Brain microvascular endothelial cell (primary cell): ENCODE measurements around the gene NRP2.

Experiments used
- DNase-seq: peaks from one replicate; pipeline ENCODE4 v3.0.0-alpha.2; 2020
- H3K27ac ChIP-seq: fragments of 250-450 bp; sonication (Bioruptor Pico); 2 replicates; pipeline ENCODE4 v1.5.1; 2020; ENCODE audit warnings: mild to moderate bottlenecking, moderate library complexity
- H3K27me3 ChIP-seq: fragments of 250-450 bp; sonication (Bioruptor Pico); replicated peaks from 2 replicates; pipeline ENCODE4 v1.5.1; 2020; ENCODE audit warnings: mild to moderate bottlenecking
- H3K36me3 ChIP-seq: fragments of 250-450 bp; sonication (Bioruptor Pico); replicated peaks from 2 replicates; pipeline ENCODE4 v1.5.1; 2020; ENCODE audit warnings: mild to moderate bottlenecking
- H3K4me3 ChIP-seq: 2 replicates; pipeline ENCODE4 v1.5.1; 2011; ENCODE audit warnings: low read depth, mild to moderate bottlenecking, control low read depth, low read length, moderate library complexity
- CTCF ChIP-seq: IDR thresholded peaks from 2 replicates; pipeline ENCODE4 v1.5.1; 2011; ENCODE audit warnings: low read depth, mild to moderate bottlenecking, moderate library complexity, low read length, control low read depth, inconsistent platforms; ENCODE audit errors: missing control alignments
- in situ Hi-C: cut with HindIII; loops from 2 replicates; pipeline ENCODE4 v1.10.0; 2017; ENCODE audit warnings: low sequenced_read_pairs, low pct_ligation_motif_present

Gene NRP2

DNA sequence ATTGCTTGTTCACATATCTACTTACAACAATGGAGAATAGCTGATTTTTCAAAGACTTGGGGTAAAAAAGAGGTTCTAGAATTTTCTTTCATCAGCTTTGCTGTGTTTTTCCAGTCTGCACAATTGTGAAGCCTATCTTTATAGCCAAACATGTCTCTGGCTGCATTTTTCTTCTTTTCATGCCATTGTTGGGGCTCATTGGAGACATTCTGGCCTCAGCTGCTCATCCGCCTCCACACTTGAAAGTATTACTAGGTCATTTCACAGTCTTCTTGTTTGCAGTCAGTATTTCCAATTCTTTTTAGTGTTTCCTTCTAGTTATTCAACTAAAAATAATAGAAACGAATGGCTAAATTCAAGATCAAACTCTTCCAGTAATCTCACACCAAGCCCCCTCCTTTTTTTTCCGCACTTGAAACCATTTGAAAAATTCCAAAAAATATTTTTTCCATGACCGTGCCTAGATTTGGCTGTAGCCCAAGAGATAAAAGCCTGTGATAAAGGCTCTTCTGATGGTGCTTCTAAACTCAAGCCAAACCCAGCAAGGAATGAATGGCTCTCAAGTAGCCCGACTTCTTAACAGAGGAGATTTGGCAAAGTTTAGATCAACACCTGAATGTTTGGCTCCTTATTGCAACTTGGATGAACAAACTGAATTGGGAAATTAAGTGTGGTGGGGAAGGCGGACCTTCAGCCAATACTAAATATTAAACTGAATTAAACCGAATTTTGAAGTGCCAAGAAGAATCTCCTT, 103.4 kb downstream of the NRP2 start:
- TF ChIP-seq CTCF, result no peak
- Histone ChIP-seq H3K36me3 (no peaks in the 10 kb centered on the region), H3K27me3 (no peaks in the 10 kb centered on the region), H3K4me3 (no peak overlapping the region), H3K27ac (no peak overlapping the region)
- DNase-seq, result peak; percentile 17
- in situ Hi-C loops, result no loop called here

DNA sequence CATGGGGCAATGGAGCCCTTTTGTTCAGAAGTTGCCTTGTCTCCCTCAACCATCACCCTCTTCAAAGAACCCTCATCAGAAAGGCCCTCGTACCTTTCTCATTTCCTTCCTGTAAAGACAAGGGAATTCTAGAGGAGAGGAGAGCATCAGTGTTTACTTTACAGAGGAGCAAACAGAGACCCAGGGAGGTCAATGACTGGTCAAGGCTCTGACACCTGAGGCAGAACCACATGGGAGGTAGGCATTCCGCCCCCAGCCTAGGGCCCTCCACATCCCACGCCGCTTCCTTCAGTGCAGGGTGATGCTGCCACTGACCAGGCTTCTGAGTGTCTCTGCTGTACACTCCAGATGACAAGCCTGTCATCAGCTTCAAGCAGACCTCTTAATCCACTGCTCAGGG, 104.7 kb downstream of the NRP2 start:
- DNase-seq, result no peak
- in situ Hi-C loops, result no loop called here
- TF ChIP-seq CTCF, result no peak

GRCh38 chr2:205787761-205788160, 105.5 kb downstream of the NRP2 start:
- Histone ChIP-seq H3K27me3 (no peaks in the 10 kb centered on the region), H3K4me3 (no peak overlapping the region), H3K36me3 (no peaks in the 10 kb centered on the region), H3K27ac (no peak overlapping the region)
- no peak for TF ChIP-seq CTCF
- in situ Hi-C loops, result no loop called here
- no peak for DNase-seq

More for the DNA sequence above, 104.7 kb downstream of the NRP2 start:
- Histone ChIP-seq H3K27ac (no peak overlapping the region), H3K27me3 (no peaks in the 10 kb centered on the region), H3K4me3 (no peak overlapping the region), H3K36me3 (no peaks in the 10 kb centered on the region)

DNA sequence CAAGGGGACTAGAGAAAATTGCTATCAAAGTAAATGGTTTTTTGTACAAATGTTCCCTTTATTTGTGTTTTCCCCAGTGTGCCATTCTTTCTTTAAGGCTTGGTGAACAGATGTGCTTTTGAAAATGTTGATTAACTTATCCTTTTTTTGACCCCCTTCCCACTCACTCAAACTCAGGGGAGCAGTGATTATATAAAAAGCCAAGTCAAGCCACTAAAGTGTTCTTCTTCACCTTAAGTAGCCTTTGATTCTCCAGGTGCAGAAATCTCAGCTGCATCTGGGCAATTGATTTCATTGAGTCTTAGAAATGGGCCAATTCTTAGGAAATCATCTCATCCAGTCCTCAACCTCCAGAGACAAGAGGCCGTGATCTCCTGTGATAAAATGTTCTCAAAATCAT, 107.6 kb downstream of the NRP2 start:
- TF ChIP-seq CTCF, result no peak
- H3K27me3 ChIP-seq, result no peaks in the 10 kb centered on the region
- DNase-seq, result no peak
- no peak overlapping the region for H3K27ac ChIP-seq
- in situ Hi-C loops, result no loop called here
- no peak overlapping the region for H3K4me3 ChIP-seq
- peaks cover under 1% of the 10 kb centered on the region for H3K36me3 ChIP-seq

DNA sequence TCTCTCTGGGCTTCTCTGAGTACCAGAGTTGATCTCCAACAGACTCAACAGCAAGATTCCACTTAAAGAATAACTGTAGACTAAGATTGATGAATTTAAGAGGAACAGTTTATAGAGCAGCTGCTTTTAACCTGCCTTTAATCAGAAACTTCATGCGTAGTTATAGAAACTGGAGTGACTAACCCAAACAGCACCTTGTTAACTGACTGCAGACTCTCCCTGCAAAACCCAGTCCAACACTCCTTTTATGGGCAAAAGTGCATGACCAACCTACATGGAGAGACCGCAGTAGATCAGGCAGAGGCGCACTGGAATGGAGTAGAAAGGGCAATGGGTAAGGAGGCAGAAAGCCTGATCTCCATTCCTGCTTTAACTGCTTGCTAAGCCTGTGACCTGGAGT, 110.6 kb downstream of the NRP2 start:
- H3K36me3 ChIP-seq, result peaks cover 2% of the 10 kb centered on the region
- no peak for DNase-seq
- no peak for TF ChIP-seq CTCF
- in situ Hi-C loops, result no loop called here
- H3K27me3 ChIP-seq, result no peaks in the 10 kb centered on the region
- no peak overlapping the region for H3K4me3 ChIP-seq
- no peak overlapping the region for H3K27ac ChIP-seq

- Histone ChIP-seq H3K27me3 (no peaks in the 10 kb centered on the region), H3K36me3 (peaks cover 2% of the 10 kb centered on the region), H3K27ac (no peak overlapping the region), H3K4me3 (no peak overlapping the region)
- no peak for TF ChIP-seq CTCF
- no peak for DNase-seq
- in situ Hi-C loops, result no loop called here
Observed at GRCh38 chr2:205796805-205797313, 114.6 kb downstream of the NRP2 start.
